ENCODE measurements around the gene MAP3K10.

DNA sequence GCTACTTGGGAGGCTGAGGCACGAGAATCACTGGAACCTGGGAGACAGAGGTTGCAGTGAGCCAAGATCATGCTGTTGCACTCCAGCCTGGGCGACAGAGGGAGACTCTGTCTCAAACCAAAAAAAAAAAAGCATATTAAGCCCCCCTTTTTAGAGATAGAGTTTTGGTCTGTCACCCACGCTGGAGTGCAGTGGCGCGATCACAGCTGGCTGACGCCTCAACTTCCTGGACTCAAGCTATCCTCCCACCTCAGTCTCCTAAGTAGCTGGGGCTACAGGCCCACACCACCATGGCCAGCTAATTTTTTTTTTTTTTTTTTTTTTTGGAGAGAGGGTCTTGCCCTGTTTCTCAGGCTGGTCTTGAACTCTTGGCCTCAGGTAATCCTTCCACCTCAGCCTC is 34.2 kb upstream of the MAP3K10 start:
- TF ChIP-seq, protein P1, sequence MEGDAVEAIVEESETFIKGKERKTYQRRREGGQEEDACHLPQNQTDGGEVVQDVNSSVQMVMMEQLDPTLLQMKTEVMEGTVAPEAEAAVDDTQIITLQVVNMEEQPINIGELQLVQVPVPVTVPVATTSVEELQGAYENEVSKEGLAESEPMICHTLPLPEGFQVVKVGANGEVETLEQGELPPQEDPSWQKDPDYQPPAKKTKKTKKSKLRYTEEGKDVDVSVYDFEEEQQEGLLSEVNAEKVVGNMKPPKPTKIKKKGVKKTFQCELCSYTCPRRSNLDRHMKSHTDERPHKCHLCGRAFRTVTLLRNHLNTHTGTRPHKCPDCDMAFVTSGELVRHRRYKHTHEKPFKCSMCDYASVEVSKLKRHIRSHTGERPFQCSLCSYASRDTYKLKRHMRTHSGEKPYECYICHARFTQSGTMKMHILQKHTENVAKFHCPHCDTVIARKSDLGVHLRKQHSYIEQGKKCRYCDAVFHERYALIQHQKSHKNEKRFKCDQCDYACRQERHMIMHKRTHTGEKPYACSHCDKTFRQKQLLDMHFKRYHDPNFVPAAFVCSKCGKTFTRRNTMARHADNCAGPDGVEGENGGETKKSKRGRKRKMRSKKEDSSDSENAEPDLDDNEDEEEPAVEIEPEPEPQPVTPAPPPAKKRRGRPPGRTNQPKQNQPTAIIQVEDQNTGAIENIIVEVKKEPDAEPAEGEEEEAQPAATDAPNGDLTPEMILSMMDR (IDR thresholded peaks at IDR 0.05), result no peak
- no peak for TF ChIP-seq POLR2A (IDR thresholded peaks at IDR 0.05)

Measured in adrenal gland (tissue), 5 donors.